Activated naive CD4-positive, alpha-beta T cell treated with anti-CD3 and anti-CD28 coated beads, Interleukin-2, amount 10 ng/mL, durations not matched to agents 7 days and 5 days (primary cell): ENCODE data around the gene SMAD3.

ENCODE experiments used
- CTCF ChIA-PET: fragments of 350-600 bp; sonication (Branson Sonifier 250); formaldehyde crosslinking; loops from one replicate; lab custom pipeline; 2021; ENCODE audit warnings: antibody characterized with exemption; lab: Charles Lee
- DNase-seq: peaks from one replicate; pipeline ENCODE4 v3.0.0-alpha.2; 2020
- H3K27ac Mint-ChIP-seq: one replicate; pipeline ENCODE4 v1.8.0; 2021; ENCODE audit warnings: mild to moderate bottlenecking, moderate library complexity, mixed read lengths
- H3K27me3 Mint-ChIP-seq: one replicate; pipeline ENCODE4 v1.8.0; 2021; ENCODE audit warnings: mild to moderate bottlenecking, mixed read lengths
- H3K36me3 Mint-ChIP-seq: one replicate; pipeline ENCODE4 v1.8.0; 2021; ENCODE audit warnings: mixed read lengths
- H3K4me1 Mint-ChIP-seq: one replicate; pipeline ENCODE4 v1.8.0; 2021; ENCODE audit warnings: mixed read lengths
- H3K4me3 Mint-ChIP-seq: one replicate; pipeline ENCODE4 v1.8.0; 2021; ENCODE audit warnings: mild to moderate bottlenecking, moderate library complexity, mixed read lengths
- H3K9me3 Mint-ChIP-seq: one replicate; pipeline ENCODE4 v1.8.0; 2021; ENCODE audit warnings: mixed read lengths

SMAD3 gene

DNA sequence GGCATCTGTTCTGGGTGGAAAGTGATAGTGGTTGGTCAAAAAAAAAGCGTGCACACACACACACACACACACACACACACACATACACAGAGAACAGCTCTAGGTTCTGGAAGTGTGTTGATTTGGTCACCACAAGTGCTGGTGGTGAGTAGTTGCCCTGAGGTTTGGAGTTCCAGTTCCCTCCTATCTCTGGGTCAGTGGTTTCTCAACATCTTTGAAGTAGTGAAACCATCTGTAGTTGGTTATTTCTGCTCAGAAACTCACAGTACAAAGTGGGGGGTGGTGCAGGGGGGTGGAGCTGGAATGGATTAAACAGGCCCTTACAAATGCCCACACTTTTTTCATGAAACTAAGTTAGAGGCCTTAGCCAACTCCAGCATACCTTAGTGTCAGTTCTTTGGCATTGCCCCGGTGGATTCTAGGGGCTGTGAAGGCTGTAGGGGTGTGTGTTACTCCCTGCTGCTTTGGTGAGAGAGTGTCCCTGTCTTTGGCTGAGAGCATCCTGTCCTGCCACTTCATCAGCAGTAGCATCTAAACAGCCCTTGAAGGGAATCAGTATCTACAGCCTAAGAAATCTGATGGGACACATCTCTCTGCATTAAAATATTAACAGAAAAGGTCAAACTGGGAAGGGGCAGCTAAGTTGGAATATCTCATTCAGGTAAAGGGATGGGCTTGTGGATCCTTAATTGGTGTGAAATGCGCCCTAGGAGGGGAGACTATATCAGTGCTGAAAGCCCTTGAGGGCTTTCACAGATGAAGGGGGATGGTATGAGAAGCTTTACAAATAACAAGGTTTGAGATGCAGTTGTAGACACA is 20.6 kb downstream of the SMAD3 start:
- H3K4me3 Mint-ChIP-seq, result peak overlapping the region; percentile 41
- peak; percentile 49 for DNase-seq
- CTCF ChIA-PET, result interaction anchor here (0.8 to 2.1 kb wide), 3 partner anchors 16 to 32 kb away, joined by 3 to 10 read pairs (median 4); no protein-coding TSS in a partner anchor

GRCh38 chr15:67086637-67086914 is 21.2 kb downstream of the SMAD3 start:
- Mint-ChIP-seq H3K9me3 (no peaks in the 10 kb centered on the region), H3K27ac (peak overlapping the region; percentile 96), H3K27me3 (no peaks in the 10 kb centered on the region), H3K36me3 (peaks cover 61% of the 10 kb centered on the region), H3K4me3 (peak overlapping the region; percentile 39), H3K4me1 (peaks cover 100% of the 10 kb centered on the region)
- CTCF ChIA-PET, result interaction anchor here (0.8 kb wide), 1 partner anchor 31 kb away, joined by 4 read pairs; no protein-coding TSS in a partner anchor
- no peak for DNase-seq

More for the DNA sequence above, 20.6 kb downstream of the SMAD3 start:
- Mint-ChIP-seq H3K27me3 (no peaks in the 10 kb centered on the region), H3K27ac (peak overlapping the region; percentile 96), H3K4me1 (peaks cover 100% of the 10 kb centered on the region), H3K9me3 (no peaks in the 10 kb centered on the region), H3K36me3 (peaks cover 63% of the 10 kb centered on the region)

- H3K4me1 Mint-ChIP-seq, result peaks cover 99% of the 10 kb centered on the region
- CTCF ChIA-PET, result interaction anchor here (0.8 to 1.0 kb wide), 2 partner anchors 9 to 13 kb away, joined by 3 read pairs; no protein-coding TSS in a partner anchor
- no peak overlapping the region for H3K4me3 Mint-ChIP-seq
- H3K9me3 Mint-ChIP-seq, result no peaks in the 10 kb centered on the region
- no peaks in the 10 kb centered on the region for H3K27me3 Mint-ChIP-seq
- no peak for DNase-seq
- peaks cover 58% of the 10 kb centered on the region for H3K36me3 Mint-ChIP-seq
- peak overlapping the region; percentile 28 for H3K27ac Mint-ChIP-seq
Measured at GRCh38 chr15:67087507-67088172, 22.2 kb downstream of the SMAD3 start.

DNA sequence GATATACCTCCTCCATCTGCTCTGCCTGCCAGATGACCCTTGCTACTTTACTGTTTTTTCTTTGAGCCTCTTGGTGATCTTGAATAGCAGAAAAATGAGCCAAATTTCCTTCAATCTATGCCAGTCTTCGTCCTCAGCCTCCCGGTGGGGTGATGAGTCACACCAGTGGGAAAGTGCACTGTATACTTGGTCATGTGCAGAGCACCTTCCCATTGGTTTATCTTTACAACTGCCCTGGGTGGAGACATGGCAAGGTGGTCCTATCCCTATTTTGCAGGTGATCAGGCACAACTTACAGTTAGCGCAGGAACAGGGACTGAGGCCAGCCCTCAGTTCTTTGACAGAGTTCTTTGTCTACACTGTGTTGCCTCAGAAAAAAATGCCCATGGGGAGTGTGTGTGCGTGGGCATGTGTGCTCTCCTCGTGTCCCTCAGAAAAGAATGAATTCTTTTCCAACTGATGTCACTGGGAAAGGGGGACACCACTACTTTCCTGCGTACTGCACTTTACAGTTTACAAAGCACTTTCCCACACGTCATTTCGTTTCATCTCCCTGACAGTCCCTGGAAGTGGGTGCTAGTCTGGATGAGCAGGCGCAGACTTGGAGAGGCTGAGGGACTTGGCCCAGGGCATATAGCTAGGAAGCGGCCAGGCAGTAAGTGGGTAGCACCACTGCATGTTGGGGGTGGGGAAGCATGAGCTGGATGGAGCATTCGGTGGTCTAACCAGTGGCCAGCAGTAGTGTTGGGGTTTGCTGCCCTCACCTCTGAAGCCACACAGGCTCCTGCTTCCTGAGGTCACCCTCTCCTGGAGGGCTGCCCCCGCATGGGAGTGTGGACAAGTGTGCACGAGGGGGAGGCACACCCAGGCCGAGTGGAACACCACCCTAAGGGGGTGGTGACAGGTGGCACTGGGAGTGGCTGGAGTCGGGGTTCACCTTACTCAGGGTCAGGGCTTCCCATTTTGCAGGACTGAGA is 24.1 kb downstream of the SMAD3 start:
- H3K4me3 Mint-ChIP-seq, result no peak overlapping the region
- no peak for DNase-seq
- peaks cover 98% of the 10 kb centered on the region for H3K4me1 Mint-ChIP-seq
- peaks cover 67% of the 10 kb centered on the region for H3K36me3 Mint-ChIP-seq
- H3K27me3 Mint-ChIP-seq, result no peaks in the 10 kb centered on the region
- no peak overlapping the region for H3K27ac Mint-ChIP-seq
- H3K9me3 Mint-ChIP-seq, result no peaks in the 10 kb centered on the region
- CTCF ChIA-PET, result interaction anchor here (1.3 kb wide), 1 partner anchor 13 kb away, joined by 3 read pairs; no protein-coding TSS in a partner anchor

- peaks cover 69% of the 10 kb centered on the region for H3K36me3 Mint-ChIP-seq
- H3K27me3 Mint-ChIP-seq, result no peaks in the 10 kb centered on the region
- CTCF ChIA-PET, result interaction anchor here (1.3 to 1.4 kb wide), 2 partner anchors 8 to 12 kb away, joined by 3 read pairs; no protein-coding TSS in a partner anchor
- peak overlapping the region; percentile 64 for H3K27ac Mint-ChIP-seq
- H3K4me3 Mint-ChIP-seq, result peak overlapping the region; percentile 53
- H3K9me3 Mint-ChIP-seq, result no peaks in the 10 kb centered on the region
- H3K4me1 Mint-ChIP-seq, result peaks cover 98% of the 10 kb centered on the region
- no peak for DNase-seq
Measured at GRCh38 chr15:67090297-67091070, 25.1 kb downstream of the SMAD3 start.

- H3K27me3 Mint-ChIP-seq, result no peaks in the 10 kb centered on the region
- peak overlapping the region; percentile 64 for H3K27ac Mint-ChIP-seq
- peak; percentile 71 for DNase-seq
- peaks cover 72% of the 10 kb centered on the region for H3K36me3 Mint-ChIP-seq
- no peaks in the 10 kb centered on the region for H3K9me3 Mint-ChIP-seq
- peaks cover 98% of the 10 kb centered on the region for H3K4me1 Mint-ChIP-seq
- H3K4me3 Mint-ChIP-seq, result peak overlapping the region; percentile 53
- CTCF ChIA-PET, result interaction anchor here (0.9 to 1.4 kb wide), 3 partner anchors 9 to 11 kb away, joined by 3 to 4 read pairs (median 3); no protein-coding TSS in a partner anchor
Measured at GRCh38 chr15:67091071-67091979, 25.9 kb downstream of the SMAD3 start.

DNA sequence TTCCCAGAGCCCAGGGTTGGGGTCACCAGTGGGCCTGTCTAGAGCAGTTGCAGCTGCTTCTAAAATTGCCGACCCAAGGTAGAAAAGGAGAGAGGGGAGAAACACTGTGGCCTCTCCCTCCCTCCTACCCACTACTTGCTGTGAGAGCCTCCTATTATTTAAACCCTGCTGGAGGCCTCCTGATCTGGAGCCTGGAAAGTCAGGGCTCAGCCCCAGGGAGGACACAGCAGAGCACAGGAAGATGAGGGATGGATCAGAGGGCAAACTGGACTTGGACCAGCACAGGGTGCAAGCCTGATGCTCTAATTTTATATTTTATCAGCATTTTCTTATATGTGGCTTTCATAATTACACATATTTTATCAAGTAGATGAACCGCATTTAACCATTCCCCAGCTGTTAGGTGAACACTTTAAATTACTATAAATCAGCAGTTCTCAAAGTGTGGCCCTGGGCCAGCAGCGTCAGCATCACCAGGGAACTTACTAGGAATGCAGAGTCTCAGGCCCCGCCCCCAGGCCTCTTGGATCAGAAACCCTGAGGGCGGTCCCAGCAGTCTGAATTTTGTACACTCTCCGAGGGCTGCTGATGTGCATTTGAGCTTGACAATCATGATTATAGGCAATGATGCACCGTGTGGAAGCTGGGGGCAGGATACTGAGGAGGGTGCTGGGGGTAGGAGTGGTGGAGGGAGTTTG is 26.7 kb downstream of the SMAD3 start:
- no peak for DNase-seq
- no peaks in the 10 kb centered on the region for H3K9me3 Mint-ChIP-seq
- H3K36me3 Mint-ChIP-seq, result peaks cover 70% of the 10 kb centered on the region
- no peaks in the 10 kb centered on the region for H3K27me3 Mint-ChIP-seq
- CTCF ChIA-PET, result interaction anchor here (0.9 to 2.2 kb wide), 4 partner anchors 9 to 26 kb away, joined by 3 to 5 read pairs (median 4); no protein-coding TSS in a partner anchor
- no peak overlapping the region for H3K4me3 Mint-ChIP-seq
- H3K4me1 Mint-ChIP-seq, result peaks cover 98% of the 10 kb centered on the region
- H3K27ac Mint-ChIP-seq, result peak overlapping the region; percentile 37

DNA sequence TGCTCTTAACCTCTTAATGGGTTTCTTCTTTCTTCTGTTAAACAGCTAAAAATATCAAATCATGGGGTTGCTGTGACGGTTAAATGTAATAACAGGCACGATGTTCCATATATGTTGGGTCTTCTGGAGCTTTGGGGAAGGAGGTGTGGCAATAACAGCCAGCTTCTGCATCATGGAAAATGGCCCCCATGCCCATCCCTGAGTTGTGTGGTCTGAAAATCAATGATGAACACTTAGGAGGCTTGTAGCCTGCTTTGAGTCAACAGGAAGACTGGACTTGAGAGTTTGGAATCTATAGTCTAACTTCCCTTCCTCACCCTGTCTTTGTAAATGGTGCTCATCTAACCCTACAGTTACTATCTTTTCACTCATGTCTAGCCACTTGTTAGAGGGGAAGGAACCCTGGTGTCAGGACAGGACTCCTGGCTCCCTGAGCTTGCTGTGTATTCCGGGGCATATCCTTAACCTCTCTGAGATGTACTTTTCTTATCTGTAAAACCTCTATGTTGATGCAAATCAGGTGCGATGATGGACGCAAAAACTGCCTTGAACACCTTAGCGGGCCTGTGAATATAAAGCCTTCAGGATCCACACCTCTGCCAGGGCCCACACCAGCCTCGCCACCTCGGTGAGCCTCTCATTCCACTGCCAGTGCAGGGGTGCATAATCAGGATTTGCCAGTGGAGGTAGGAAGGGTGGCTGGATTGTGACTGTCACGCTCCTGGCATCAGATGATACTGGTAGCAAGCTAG is 27.5 kb downstream of the SMAD3 start:
- DNase-seq, result no peak
- peaks cover 98% of the 10 kb centered on the region for H3K4me1 Mint-ChIP-seq
- CTCF ChIA-PET, result interaction anchor here (1.2 to 2.2 kb wide), 2 partner anchors 9 to 26 kb away, joined by 3 to 5 read pairs; no protein-coding TSS in a partner anchor
- peak overlapping the region; percentile 8 for H3K27ac Mint-ChIP-seq
- H3K4me3 Mint-ChIP-seq, result no peak overlapping the region
- no peaks in the 10 kb centered on the region for H3K9me3 Mint-ChIP-seq
- no peaks in the 10 kb centered on the region for H3K27me3 Mint-ChIP-seq
- peaks cover 71% of the 10 kb centered on the region for H3K36me3 Mint-ChIP-seq

- H3K4me3 Mint-ChIP-seq, result no peak overlapping the region
- H3K4me1 Mint-ChIP-seq, result peaks cover 98% of the 10 kb centered on the region
- no peaks in the 10 kb centered on the region for H3K9me3 Mint-ChIP-seq
- H3K27me3 Mint-ChIP-seq, result no peaks in the 10 kb centered on the region
- CTCF ChIA-PET, result interaction anchor here (1.2 to 2.2 kb wide), 2 partner anchors 8 to 27 kb away, joined by 3 to 5 read pairs; no protein-coding TSS in a partner anchor
- peak overlapping the region; percentile 8 for H3K27ac Mint-ChIP-seq
- peaks cover 70% of the 10 kb centered on the region for H3K36me3 Mint-ChIP-seq
- DNase-seq, result no peak
Measured at GRCh38 chr15:67093504-67093862, 28.1 kb downstream of the SMAD3 start.

GRCh38 chr15:67094001-67094826 is 28.8 kb downstream of the SMAD3 start:
- H3K27me3 Mint-ChIP-seq, result no peaks in the 10 kb centered on the region
- H3K27ac Mint-ChIP-seq, result no peak overlapping the region
- CTCF ChIA-PET, result interaction anchor here (1.1 to 2.2 kb wide), 2 partner anchors 8 to 25 kb away, joined by 3 to 5 read pairs; no protein-coding TSS in a partner anchor

More at GRCh38 chr15:67094001-67094826, 28.8 kb downstream of the SMAD3 start:
- no peak for DNase-seq
- Mint-ChIP-seq H3K4me3 (no peak overlapping the region), H3K9me3 (no peaks in the 10 kb centered on the region), H3K36me3 (peaks cover 74% of the 10 kb centered on the region), H3K4me1 (peaks cover 98% of the 10 kb centered on the region)
